Stimulated activated memory B cell treated with anti-CD40 and anti-IgM and Interleukin-4, amounts not matched to agents 10 μg/mL and 1 μg/mL and 100 μg/mL, for 72 hours (primary cell): ENCODE data around the gene SLAMF6.
"Not testable (repeated sequence)": the region's sequence is repeated elsewhere in the genome, so short reads cannot be mapped to it uniquely, and the experiment has no call there.

Experiments
- ATAC-seq: fragments of 150-1000 bp; cut with Tn5 transposase; 2 replicates; pipeline ENCODE4 v1.10.0; 2021
- H3K27ac Mint-ChIP-seq: one replicate; pipeline ENCODE4 v1.8.0; 2022; ENCODE audit warnings: mild to moderate bottlenecking, mixed read lengths
- H3K27me3 Mint-ChIP-seq: one replicate; pipeline ENCODE4 v1.8.0; 2022; ENCODE audit warnings: mixed read lengths
- H3K36me3 Mint-ChIP-seq: one replicate; pipeline ENCODE4 v1.8.0; 2022; ENCODE audit warnings: mixed read lengths
- H3K4me1 Mint-ChIP-seq: one replicate; pipeline ENCODE4 v1.8.0; 2022; ENCODE audit warnings: mixed read lengths
- H3K4me3 Mint-ChIP-seq: one replicate; pipeline ENCODE4 v1.8.0; 2022; ENCODE audit warnings: mild to moderate bottlenecking, moderate library complexity, mixed read lengths
- H3K9me3 Mint-ChIP-seq: one replicate; pipeline ENCODE4 v1.8.0; 2022; ENCODE audit warnings: mixed read lengths

Gene SLAMF6

GRCh38 chr1:160534823-160535605 lies 12.0 kb upstream of the SLAMF6 start:
- H3K27me3 Mint-ChIP-seq = no peaks in the 10 kb centered on the region
- no peak overlapping the region for H3K4me3 Mint-ChIP-seq
- no peak overlapping the region for H3K27ac Mint-ChIP-seq
- peaks cover 10% of the 10 kb centered on the region for H3K9me3 Mint-ChIP-seq
- H3K36me3 Mint-ChIP-seq = peaks cover 7% of the 10 kb centered on the region
- H3K4me1 Mint-ChIP-seq = peaks cover 16% of the 10 kb centered on the region
- ATAC-seq = no peak

GRCh38 chr1:160532557-160532813 lies 9.4 kb upstream of the SLAMF6 start:
- H3K4me1 Mint-ChIP-seq, H3K27ac Mint-ChIP-seq, H3K27me3 Mint-ChIP-seq, ATAC-seq, H3K4me3 Mint-ChIP-seq: not testable (repeated sequence)
- Mint-ChIP-seq H3K36me3 (peaks cover 19% of the 10 kb centered on the region), H3K9me3 (peaks cover 16% of the 10 kb centered on the region)

- H3K27me3 Mint-ChIP-seq, H3K27ac Mint-ChIP-seq, H3K4me1 Mint-ChIP-seq, H3K4me3 Mint-ChIP-seq, ATAC-seq: not testable (repeated sequence)
- Mint-ChIP-seq H3K9me3 (peaks cover 20% of the 10 kb centered on the region), H3K36me3 (peaks cover 23% of the 10 kb centered on the region)
Measured at GRCh38 chr1:160531809-160532556, 8.9 kb upstream of the SLAMF6 start.

GRCh38 chr1:160529401-160529952 lies 6.4 kb upstream of the SLAMF6 start:
- Mint-ChIP-seq H3K36me3 (peaks cover 35% of the 10 kb centered on the region), H3K9me3 (peaks cover 20% of the 10 kb centered on the region)
- not testable (repeated sequence) for H3K4me3 Mint-ChIP-seq, H3K27ac Mint-ChIP-seq, H3K4me1 Mint-ChIP-seq, ATAC-seq, H3K27me3 Mint-ChIP-seq

- peak overlapping the region; percentile 33 for H3K27ac Mint-ChIP-seq
- H3K9me3 Mint-ChIP-seq = peaks cover 19% of the 10 kb centered on the region
- not testable (repeated sequence) for H3K4me3 Mint-ChIP-seq, ATAC-seq, H3K27me3 Mint-ChIP-seq
- peaks cover 39% of the 10 kb centered on the region for H3K36me3 Mint-ChIP-seq
- peaks cover 32% of the 10 kb centered on the region for H3K4me1 Mint-ChIP-seq
Measured at GRCh38 chr1:160523789-160524188, 734 bp upstream of the SLAMF6 start.

- H3K36me3 Mint-ChIP-seq = peaks cover 45% of the 10 kb centered on the region
- peak overlapping the region; percentile 80 for H3K4me3 Mint-ChIP-seq
- H3K27me3 Mint-ChIP-seq = no peaks in the 10 kb centered on the region
- peak; percentile 51 for ATAC-seq
- H3K27ac Mint-ChIP-seq = peak overlapping the region; percentile 86
- peaks cover 11% of the 10 kb centered on the region for H3K9me3 Mint-ChIP-seq
- peaks cover 44% of the 10 kb centered on the region for H3K4me1 Mint-ChIP-seq
Measured at GRCh38 chr1:160522136-160522535, 919 bp downstream of the SLAMF6 start.

GRCh38 chr1:160521554-160521953 lies 1.5 kb downstream of the SLAMF6 start:
- Mint-ChIP-seq H3K27me3 (no peaks in the 10 kb centered on the region), H3K4me1 (peaks cover 50% of the 10 kb centered on the region), H3K36me3 (peaks cover 45% of the 10 kb centered on the region), H3K4me3 (peak overlapping the region; percentile 80), H3K27ac (peak overlapping the region; percentile 86), H3K9me3 (peaks cover 5% of the 10 kb centered on the region)
- no peak for ATAC-seq

- peaks cover 3% of the 10 kb centered on the region for H3K9me3 Mint-ChIP-seq
- peaks cover 55% of the 10 kb centered on the region for H3K4me1 Mint-ChIP-seq
- peak overlapping the region; percentile 80 for H3K4me3 Mint-ChIP-seq
- H3K27ac Mint-ChIP-seq = peak overlapping the region; percentile 86
- H3K27me3 Mint-ChIP-seq = no peaks in the 10 kb centered on the region
- peaks cover 46% of the 10 kb centered on the region for H3K36me3 Mint-ChIP-seq
- ATAC-seq = peak; percentile 32
Measured at GRCh38 chr1:160520999-160521398, 2.1 kb downstream of the SLAMF6 start.

- H3K4me3 Mint-ChIP-seq = peak overlapping the region; percentile 80
- H3K27ac Mint-ChIP-seq = peak overlapping the region; percentile 86
- H3K9me3 Mint-ChIP-seq = peaks cover 3% of the 10 kb centered on the region
- H3K4me1 Mint-ChIP-seq = peaks cover 59% of the 10 kb centered on the region
- no peak for ATAC-seq
- no peaks in the 10 kb centered on the region for H3K27me3 Mint-ChIP-seq
- peaks cover 51% of the 10 kb centered on the region for H3K36me3 Mint-ChIP-seq
Measured at GRCh38 chr1:160520582-160520981, 2.5 kb downstream of the SLAMF6 start.

GRCh38 chr1:160519642-160520435 lies 3.2 kb downstream of the SLAMF6 start:
- peak overlapping the region; percentile 86 for H3K27ac Mint-ChIP-seq
- peak overlapping the region; percentile 80 for H3K4me3 Mint-ChIP-seq
- no peaks in the 10 kb centered on the region for H3K9me3 Mint-ChIP-seq
- H3K36me3 Mint-ChIP-seq = peaks cover 48% of the 10 kb centered on the region
- H3K27me3 Mint-ChIP-seq = no peaks in the 10 kb centered on the region
- ATAC-seq = peak; percentile 65
- peaks cover 67% of the 10 kb centered on the region for H3K4me1 Mint-ChIP-seq

- not testable (repeated sequence) for ATAC-seq, H3K4me3 Mint-ChIP-seq, H3K27me3 Mint-ChIP-seq, H3K27ac Mint-ChIP-seq, H3K9me3 Mint-ChIP-seq
- Mint-ChIP-seq H3K36me3 (peaks cover 66% of the 10 kb centered on the region), H3K4me1 (peaks cover 90% of the 10 kb centered on the region)
Measured at GRCh38 chr1:160517519-160517918, 5.5 kb downstream of the SLAMF6 start.

GRCh38 chr1:160515908-160516307 lies 7.1 kb downstream of the SLAMF6 start:
- Mint-ChIP-seq H3K4me1 (peaks cover 76% of the 10 kb centered on the region), H3K27ac (peak overlapping the region; percentile 69), H3K36me3 (peaks cover 72% of the 10 kb centered on the region), H3K4me3 (peak overlapping the region; percentile 53)
- not testable (repeated sequence) for H3K27me3 Mint-ChIP-seq, H3K9me3 Mint-ChIP-seq, ATAC-seq

GRCh38 chr1:160504651-160505050 lies 18.4 kb downstream of the SLAMF6 start:
- H3K27me3 Mint-ChIP-seq = no peaks in the 10 kb centered on the region
- peaks cover 93% of the 10 kb centered on the region for H3K36me3 Mint-ChIP-seq
- H3K4me3 Mint-ChIP-seq = no peak overlapping the region
- ATAC-seq = no peak
- H3K4me1 Mint-ChIP-seq = peaks cover 56% of the 10 kb centered on the region
- no peak overlapping the region for H3K27ac Mint-ChIP-seq
- H3K9me3 Mint-ChIP-seq = peaks cover 29% of the 10 kb centered on the region

- Mint-ChIP-seq H3K4me1 (peaks cover 69% of the 10 kb centered on the region), H3K27me3 (no peaks in the 10 kb centered on the region), H3K36me3 (peaks cover 93% of the 10 kb centered on the region), H3K27ac (peak overlapping the region; percentile 50), H3K9me3 (peaks cover 30% of the 10 kb centered on the region), H3K4me3 (no peak overlapping the region)
- ATAC-seq = no peak
Measured at GRCh38 chr1:160503087-160503486, 20.0 kb downstream of the SLAMF6 start.

- H3K9me3 Mint-ChIP-seq = peaks cover 15% of the 10 kb centered on the region
- peaks cover 70% of the 10 kb centered on the region for H3K4me1 Mint-ChIP-seq
- H3K27me3 Mint-ChIP-seq = no peaks in the 10 kb centered on the region
- ATAC-seq = no peak
- H3K36me3 Mint-ChIP-seq = peaks cover 74% of the 10 kb centered on the region
- H3K27ac Mint-ChIP-seq = no peak overlapping the region
- H3K4me3 Mint-ChIP-seq = no peak overlapping the region
Measured at GRCh38 chr1:160500321-160500990, 22.6 kb downstream of the SLAMF6 start.
